A673 (cell line): ENCODE data around the gene GPR160. TPM values are rescaled to one million over a fixed set of nuclear protein-coding genes. Genes with fewer than 3 reads are reported as not detected.
A peak's percentile ranks its signal among the peaks of the same experiment; 100 is the strongest.
"Not testable (repeated sequence)": the region's sequence is repeated elsewhere in the genome, so short reads cannot be mapped to it uniquely, and the experiment has no call there.

ENCODE experiments used
- BruUV-seq: library from RNA; stranded (reverse); fragments of 400-500 nt; replicated peaks from 2 replicates; lab custom pipeline; 2021; lab: Mats Ljungman, UMichigan
- CTCF ChIA-PET: fragments of 300-600 bp; sonication (Branson Sonifier 250); formaldehyde crosslinking; loops from one replicate; lab custom pipeline; 2022; ENCODE audit warnings: antibody characterized with exemption; lab: Charles Lee
- POLR2A ChIA-PET: fragments of 300-600 bp; sonication (Branson Sonifier 250); formaldehyde crosslinking; loops from one replicate; lab custom pipeline; 2022; ENCODE audit warnings: antibody characterized with exemption; ENCODE audit not compliant: low non-redundant PET; lab: Charles Lee
- DNase-seq: peaks from one replicate; pipeline ENCODE4 v3.0.0-alpha.2; 2015; ENCODE audit warnings: low spot score
- H3K27ac ChIP-seq: fragments of 200-600 bp; sonication (generic); 2 replicates; pipeline ENCODE4 v1.5.1; 2016; ENCODE audit warnings: mixed run types, low read depth, mild to moderate bottlenecking, mixed read lengths, antibody characterized with exemption, low read length; ENCODE audit not compliant: poor library complexity, severe bottlenecking
- H3K27me3 ChIP-seq: fragments of 200-600 bp; sonication (generic); replicated peaks from 2 replicates; pipeline ENCODE4 v1.6.1; 2017; ENCODE audit warnings: mixed run types, low read depth, mild to moderate bottlenecking, mixed read lengths, antibody characterized with exemption, low read length; ENCODE audit not compliant: insufficient read depth, poor library complexity
- H3K36me3 ChIP-seq: fragments of 200-600 bp; sonication (generic); 2 replicates; pipeline ENCODE4 v1.6.1; 2016; ENCODE audit warnings: mixed run types, mild to moderate bottlenecking, mixed read lengths, antibody characterized with exemption, low read length; ENCODE audit not compliant: insufficient read depth, poor library complexity, severe bottlenecking
- H3K4me1 ChIP-seq: fragments of 200-600 bp; sonication (generic); 2 replicates; pipeline ENCODE4 v1.6.1; 2017; ENCODE audit warnings: mixed run types, mild to moderate bottlenecking, mixed read lengths, antibody characterized with exemption, low read length; ENCODE audit not compliant: insufficient read depth, poor library complexity, severe bottlenecking
- H3K4me3 ChIP-seq: fragments of 200-600 bp; sonication (generic); 2 replicates; pipeline ENCODE4 v1.5.1; 2016; ENCODE audit warnings: low read depth, mixed run types, mild to moderate bottlenecking, mixed read lengths, low read length; ENCODE audit not compliant: poor library complexity, severe bottlenecking
- H3K9me3 ChIP-seq: fragments of 200-600 bp; sonication (generic); 2 replicates; pipeline ENCODE4 v1.6.1; 2016; ENCODE audit warnings: mixed run types, low read depth, mild to moderate bottlenecking, mixed read lengths, antibody characterized with exemption, low read length; ENCODE audit not compliant: poor library complexity, severe bottlenecking
- EZH2 ChIP-seq: fragments of 200-600 bp; sonication (generic); IDR thresholded peaks from 2 replicates; pipeline ENCODE4 v1.6.1; 2017; ENCODE audit warnings: borderline replicate concordance, low read depth, mild to moderate bottlenecking, mixed read lengths, antibody characterized with exemption, low read length; ENCODE audit not compliant: poor library complexity, severe bottlenecking
- intact Hi-C: fragments of 100-400 bp; cut with micrococcal nuclease; formaldehyde crosslinking; loops from one replicate; pipeline ENCODE4 v1.10.0; 2022; ENCODE audit not compliant: unreplicated experiment
- total RNA-seq: library from RNA; stranded (reverse); gene quantifications from 2 replicates; pipeline ENCODE4 v1.2.3, GENCODE V29; 2021
- TF ChIP-seq, protein P1 (sequence below): fragments of 300-800, 200-600 bp; sonication (generic); conservative IDR thresholded peaks from 2 replicates; pipeline ENCODE4 v1.5.1; 2017; ENCODE audit warnings: low read depth, mild to moderate bottlenecking, antibody characterized with exemption, low read length, moderate library complexity, mixed read lengths

GPR160 gene
- total RNA-seq, 1 experiment from 2014 or later: 11.2 TPM

GRCh38 chr3:170111147-170111771 lies 73.5 kb downstream of the GPR160 start:
- Histone ChIP-seq H3K27me3 (no peaks in the 10 kb centered on the region), H3K4me3 (no peak overlapping the region), H3K27ac (peak overlapping the region; percentile 81), H3K4me1 (peaks cover 44% of the 10 kb centered on the region), H3K36me3 (peaks cover 35% of the 10 kb centered on the region), H3K9me3 (no peaks in the 10 kb centered on the region)
- POLR2A ChIA-PET: no interaction called here
- TF ChIP-seq, protein P1, sequence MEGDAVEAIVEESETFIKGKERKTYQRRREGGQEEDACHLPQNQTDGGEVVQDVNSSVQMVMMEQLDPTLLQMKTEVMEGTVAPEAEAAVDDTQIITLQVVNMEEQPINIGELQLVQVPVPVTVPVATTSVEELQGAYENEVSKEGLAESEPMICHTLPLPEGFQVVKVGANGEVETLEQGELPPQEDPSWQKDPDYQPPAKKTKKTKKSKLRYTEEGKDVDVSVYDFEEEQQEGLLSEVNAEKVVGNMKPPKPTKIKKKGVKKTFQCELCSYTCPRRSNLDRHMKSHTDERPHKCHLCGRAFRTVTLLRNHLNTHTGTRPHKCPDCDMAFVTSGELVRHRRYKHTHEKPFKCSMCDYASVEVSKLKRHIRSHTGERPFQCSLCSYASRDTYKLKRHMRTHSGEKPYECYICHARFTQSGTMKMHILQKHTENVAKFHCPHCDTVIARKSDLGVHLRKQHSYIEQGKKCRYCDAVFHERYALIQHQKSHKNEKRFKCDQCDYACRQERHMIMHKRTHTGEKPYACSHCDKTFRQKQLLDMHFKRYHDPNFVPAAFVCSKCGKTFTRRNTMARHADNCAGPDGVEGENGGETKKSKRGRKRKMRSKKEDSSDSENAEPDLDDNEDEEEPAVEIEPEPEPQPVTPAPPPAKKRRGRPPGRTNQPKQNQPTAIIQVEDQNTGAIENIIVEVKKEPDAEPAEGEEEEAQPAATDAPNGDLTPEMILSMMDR: no peak
- no peak for TF ChIP-seq EZH2
- peak; percentile 72 for DNase-seq
- CTCF ChIA-PET: no interaction called here
- intact Hi-C loops: no loop called here
- BruUV-seq: no TSS peak

DNA sequence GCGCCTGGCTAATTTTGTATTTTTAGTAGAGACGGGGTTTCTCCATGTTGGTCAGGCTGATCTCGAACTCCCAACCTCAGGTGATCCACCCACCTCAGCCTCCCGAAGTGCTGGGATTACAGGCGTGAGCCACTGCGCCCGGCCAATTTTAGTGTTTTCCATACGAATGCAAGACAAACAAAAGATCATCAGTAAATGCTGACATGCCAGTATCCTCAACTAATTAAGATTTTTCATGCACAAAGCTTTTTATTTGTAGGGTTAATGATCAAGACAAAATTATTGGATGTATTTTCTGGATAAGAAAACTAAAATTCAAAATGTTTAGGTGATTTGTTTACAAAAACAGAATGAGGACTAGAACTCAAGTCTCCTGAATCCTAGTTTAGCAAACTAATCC lies 76.4 kb downstream of the GPR160 start:
- POLR2A ChIA-PET, DNase-seq, intact Hi-C loops, H3K4me3 ChIP-seq, H3K27me3 ChIP-seq, BruUV-seq, CTCF ChIA-PET, H3K9me3 ChIP-seq, H3K27ac ChIP-seq: not testable (repeated sequence)
- H3K36me3 ChIP-seq: peaks cover 40% of the 10 kb centered on the region
- H3K4me1 ChIP-seq: peaks cover 37% of the 10 kb centered on the region

- intact Hi-C loops: no loop called here
- no peaks in the 10 kb centered on the region for H3K9me3 ChIP-seq
- ChIA-PET CTCF (no interaction called here), POLR2A (no interaction called here)
- H3K36me3 ChIP-seq: peaks cover 59% of the 10 kb centered on the region
- BruUV-seq: no TSS peak
- DNase-seq: peak; percentile 45
- H3K4me3 ChIP-seq: no peak overlapping the region
- H3K27ac ChIP-seq: no peak overlapping the region
- no peak for TF ChIP-seq EZH2
- TF ChIP-seq, protein P1: peak; percentile 35; the same call in 1 of the 2 replicates
- H3K27me3 ChIP-seq: no peaks in the 10 kb centered on the region
- peaks cover 10% of the 10 kb centered on the region for H3K4me1 ChIP-seq
Observed at GRCh38 chr3:170117134-170117533, 79.3 kb downstream of the GPR160 start.
